Measurements from ENCODE around the gene MDH1B.
A peak's percentile ranks its signal among the peaks of the same experiment; 100 is the strongest.

Gene MDH1B

GRCh38 chr2:206698811-206699210, 66.3 kb downstream of the MDH1B start:
- no peak for DNase-seq
- Histone ChIP-seq H3K9me3 (ENCODE audit: control extremely low read depth in 1 of 5, control insufficient read depth in 4 of 5, insufficient read depth in 2 of 5, low read depth in 1 of 5, low read length in 4 of 5) (no peaks in the 10 kb centered on the region), H3K27me3 (replicated peaks in 2 of 5; ENCODE audit: control insufficient read depth in 4 of 5, insufficient read depth in 5 of 5, low read length in 4 of 5) (no peaks in the 10 kb centered on the region), H3K27ac (ENCODE audit: insufficient read depth in 1 of 2, low read depth in 1 of 2, low read length in 2 of 2, poor library complexity in 1 of 2, severe bottlenecking in 2 of 2) (peak overlapping the region in 1 of 2 experiments; percentile 89), H3K4me3 (ENCODE audit: control insufficient read depth in 1 of 7, extremely low read depth in 1 of 7, insufficient read depth in 4 of 7, low read depth in 2 of 7, low read length in 6 of 7) (peak overlapping the region in 4 of 7 experiments; percentile 73 to 96 (median 90)), H3K36me3 (ENCODE audit: control insufficient read depth in 4 of 4, insufficient read depth in 4 of 4, low read length in 3 of 4) (peaks cover 1 to 24% (median 9%) of the 10 kb centered on the region in 4 experiments), H3K4me1 (ENCODE audit: control extremely low read depth in 1 of 4, control insufficient read depth in 4 of 4, insufficient read depth in 4 of 4, low read length in 3 of 4) (peaks cover 3 to 51% (median 27%) of the 10 kb centered on the region in 4 experiments)
- ChIA-PET POLR2A (interaction anchor here (0.6 to 1.8 kb wide), 3 partner anchors 9 to 1255 kb away, joined by 3 to 5 read pairs (median 3); no protein-coding TSS in a partner anchor), CTCF (interaction anchor here (0.9 to 7.7 kb wide), 9 partner anchors 9 to 101 kb away, joined by 3 to 159 read pairs (median 5); partner anchors contain the start of genes FASTKD2 and MDH1B)
- WGBS (ENCODE audit: insufficient coverage) = no CpG with 5 or more reads among the region's 3 CpGs

DNA sequence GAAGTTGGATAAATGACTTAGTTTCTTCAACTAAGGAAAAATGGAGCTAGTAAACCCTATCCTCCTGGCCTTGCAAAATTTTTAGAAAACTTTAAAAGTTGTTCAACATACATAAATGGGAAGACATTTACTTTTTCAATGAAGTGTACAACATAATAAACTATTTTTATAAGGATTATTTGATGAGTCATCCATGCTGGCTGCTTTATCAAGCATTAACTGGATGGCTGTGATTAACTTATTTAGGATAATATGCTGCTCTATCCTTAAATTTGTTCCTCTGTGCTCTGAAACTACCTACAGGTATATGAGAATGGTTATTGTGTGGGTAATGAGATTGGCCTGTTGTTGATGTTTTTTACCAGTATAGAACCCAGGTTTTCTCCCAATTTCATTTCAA, 68.2 kb downstream of the MDH1B start:
- no peak for DNase-seq
- Histone ChIP-seq H3K9me3 (ENCODE audit: control extremely low read depth in 1 of 5, control insufficient read depth in 4 of 5, insufficient read depth in 2 of 5, low read depth in 1 of 5, low read length in 4 of 5) (no peaks in the 10 kb centered on the region), H3K4me1 (ENCODE audit: control extremely low read depth in 1 of 4, control insufficient read depth in 4 of 4, insufficient read depth in 4 of 4, low read length in 3 of 4) (peaks cover 3 to 51% (median 27%) of the 10 kb centered on the region in 4 experiments), H3K36me3 (ENCODE audit: control insufficient read depth in 4 of 4, insufficient read depth in 4 of 4, low read length in 3 of 4) (peaks cover 2 to 40% (median 21%) of the 10 kb centered on the region in 4 experiments), H3K27ac (ENCODE audit: insufficient read depth in 1 of 2, low read depth in 1 of 2, low read length in 2 of 2, poor library complexity in 1 of 2, severe bottlenecking in 2 of 2) (peak overlapping the region in 1 of 2 experiments; percentile 51), H3K4me3 (ENCODE audit: control insufficient read depth in 1 of 7, extremely low read depth in 1 of 7, insufficient read depth in 4 of 7, low read depth in 2 of 7, low read length in 6 of 7) (peak overlapping the region in 1 of 7 experiments; percentile 17), H3K27me3 (replicated peaks in 2 of 5; ENCODE audit: control insufficient read depth in 4 of 5, insufficient read depth in 5 of 5, low read length in 4 of 5) (no peaks in the 10 kb centered on the region)
- ChIA-PET CTCF (interaction anchor here (0.6 to 7.7 kb wide), 7 partner anchors 16 to 776 kb away, joined by 3 to 159 read pairs (median 3); partner anchors contain the start of genes FASTKD2 and MDH1B), POLR2A (interaction anchor here (0.6 kb wide), 1 partner anchor 801 kb away, joined by 3 read pairs; no protein-coding TSS in a partner anchor)

DNA sequence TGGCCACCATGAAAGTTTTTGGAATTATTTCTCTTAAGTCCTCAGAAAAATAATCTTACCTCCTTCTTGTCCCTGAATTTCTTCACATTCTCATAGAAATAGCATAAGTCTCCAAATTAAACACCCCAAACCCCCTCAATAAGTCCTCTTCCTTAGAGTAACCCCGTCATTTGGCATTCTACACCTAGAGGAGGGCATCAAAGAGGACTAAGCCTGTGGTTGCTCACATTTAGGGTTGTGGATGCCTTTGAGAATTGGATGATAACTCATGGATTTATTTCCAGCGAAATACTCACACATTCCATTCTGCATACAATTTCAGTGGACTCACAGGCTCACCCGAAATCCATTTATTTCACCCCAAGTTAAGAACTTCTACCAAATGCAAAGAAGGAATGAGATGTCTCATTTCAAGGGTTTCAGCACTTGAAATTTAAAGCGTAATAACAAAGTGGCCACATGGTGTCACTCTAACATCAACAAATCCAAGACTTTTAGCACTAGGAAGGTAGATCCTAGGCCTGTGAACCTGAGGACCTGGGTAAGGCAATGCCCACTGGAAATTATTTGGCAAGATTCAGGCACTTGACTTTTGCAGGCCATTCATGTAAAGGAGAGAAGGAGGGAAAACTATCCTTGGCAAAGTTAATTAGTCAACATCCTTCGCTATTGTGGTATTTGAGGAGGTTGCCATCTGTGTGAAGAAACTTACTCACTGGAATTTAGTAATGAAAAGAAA, 71.6 kb downstream of the MDH1B start:
- H3K4me3 ChIP-seq (ENCODE audit: control insufficient read depth in 1 of 7, extremely low read depth in 1 of 7, insufficient read depth in 4 of 7, low read depth in 2 of 7, low read length in 6 of 7) = no peak overlapping the region
- H3K4me1 ChIP-seq (ENCODE audit: control extremely low read depth in 1 of 4, control insufficient read depth in 4 of 4, insufficient read depth in 4 of 4, low read length in 3 of 4) = peaks cover 0 to 29% (median 11%) of the 10 kb centered on the region in 4 experiments
- H3K27ac ChIP-seq (ENCODE audit: insufficient read depth in 1 of 2, low read depth in 1 of 2, low read length in 2 of 2, poor library complexity in 1 of 2, severe bottlenecking in 2 of 2) = no peak overlapping the region
- no peaks in the 10 kb centered on the region for H3K9me3 ChIP-seq (ENCODE audit: control extremely low read depth in 1 of 5, control insufficient read depth in 4 of 5, insufficient read depth in 2 of 5, low read depth in 1 of 5, low read length in 4 of 5)
- ChIA-PET CTCF (interaction anchor here (1.3 to 7.7 kb wide), 5 partner anchors 11 to 108 kb away, joined by 4 to 159 read pairs (median 9); no protein-coding TSS in a partner anchor), POLR2A (no interaction called here)
- DNase-seq = peak; percentile 81 to 89 (median 82)
- 61% methylated on average over 3 of the region's 5 CpGs for WGBS (ENCODE audit: insufficient coverage)
- H3K27me3 ChIP-seq (replicated peaks in 2 of 5; ENCODE audit: control insufficient read depth in 4 of 5, insufficient read depth in 5 of 5, low read length in 4 of 5) = no peaks in the 10 kb centered on the region
- H3K36me3 ChIP-seq (ENCODE audit: control insufficient read depth in 4 of 4, insufficient read depth in 4 of 4, low read length in 3 of 4) = peaks cover 10 to 67% (median 35%) of the 10 kb centered on the region in 4 experiments

DNA sequence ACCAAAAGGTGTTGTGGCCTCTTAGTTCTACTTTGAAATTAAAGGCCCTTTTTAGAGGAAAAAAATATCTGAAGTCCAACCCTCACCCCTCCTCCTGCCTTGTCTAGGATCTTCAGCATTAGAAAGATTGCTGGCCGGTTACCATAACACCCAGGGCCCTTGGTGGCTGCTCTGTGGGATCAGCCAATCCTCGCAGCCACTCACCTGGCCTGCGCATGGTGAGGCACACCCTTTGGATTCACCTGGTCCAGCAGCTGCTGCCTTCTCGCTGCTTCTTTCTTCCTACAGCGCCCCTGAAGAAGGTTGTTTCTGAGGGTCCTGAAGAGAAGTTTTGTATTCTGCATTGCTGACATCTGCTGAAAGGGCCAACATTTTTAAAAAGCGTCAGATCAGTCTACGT, 72.2 kb downstream of the MDH1B start:
- POLR2A ChIA-PET = no interaction called here
- WGBS (ENCODE audit: insufficient coverage) = 96% methylated on average over 7 of the region's 7 CpGs

GRCh38 chr2:206688990-206689389, 76.1 kb downstream of the MDH1B start:
- ChIA-PET CTCF (interaction anchor here (0.7 to 1.7 kb wide), 6 partner anchors 10 to 112 kb away, joined by 3 to 4 read pairs (median 4); no protein-coding TSS in a partner anchor), POLR2A (no interaction called here)
- DNase-seq = peak in 2 of 3 donors; percentile 53 to 62
- Histone ChIP-seq H3K4me3 (ENCODE audit: control insufficient read depth in 1 of 7, extremely low read depth in 1 of 7, insufficient read depth in 4 of 7, low read depth in 2 of 7, low read length in 6 of 7) (no peak overlapping the region), H3K36me3 (ENCODE audit: control insufficient read depth in 4 of 4, insufficient read depth in 4 of 4, low read length in 3 of 4) (peaks cover 16 to 79% (median 38%) of the 10 kb centered on the region in 4 experiments), H3K27me3 (replicated peaks in 2 of 5; ENCODE audit: control insufficient read depth in 4 of 5, insufficient read depth in 5 of 5, low read length in 4 of 5) (no peaks in the 10 kb centered on the region), H3K27ac (ENCODE audit: insufficient read depth in 1 of 2, low read depth in 1 of 2, low read length in 2 of 2, poor library complexity in 1 of 2, severe bottlenecking in 2 of 2) (no peak overlapping the region), H3K9me3 (ENCODE audit: control extremely low read depth in 1 of 5, control insufficient read depth in 4 of 5, insufficient read depth in 2 of 5, low read depth in 1 of 5, low read length in 4 of 5) (peaks cover 0 to 1% (median 0%) of the 10 kb centered on the region in 5 experiments), H3K4me1 (ENCODE audit: control extremely low read depth in 1 of 4, control insufficient read depth in 4 of 4, insufficient read depth in 4 of 4, low read length in 3 of 4) (no peaks in the 10 kb centered on the region)
- WGBS (ENCODE audit: insufficient coverage) = no CpG with 5 or more reads among the region's 1 CpG

More for the DNA sequence above, 72.2 kb downstream of the MDH1B start:
- H3K4me3 ChIP-seq (ENCODE audit: control insufficient read depth in 1 of 7, extremely low read depth in 1 of 7, insufficient read depth in 4 of 7, low read depth in 2 of 7, low read length in 6 of 7) = no peak overlapping the region
- H3K27me3 ChIP-seq (replicated peaks in 2 of 5; ENCODE audit: control insufficient read depth in 4 of 5, insufficient read depth in 5 of 5, low read length in 4 of 5) = no peaks in the 10 kb centered on the region
- H3K9me3 ChIP-seq (ENCODE audit: control extremely low read depth in 1 of 5, control insufficient read depth in 4 of 5, insufficient read depth in 2 of 5, low read depth in 1 of 5, low read length in 4 of 5) = no peaks in the 10 kb centered on the region
- H3K27ac ChIP-seq (ENCODE audit: insufficient read depth in 1 of 2, low read depth in 1 of 2, low read length in 2 of 2, poor library complexity in 1 of 2, severe bottlenecking in 2 of 2) = no peak overlapping the region
- peaks cover 10 to 73% (median 33%) of the 10 kb centered on the region in 4 experiments for H3K36me3 ChIP-seq (ENCODE audit: control insufficient read depth in 4 of 4, insufficient read depth in 4 of 4, low read length in 3 of 4)
- CTCF ChIA-PET = no interaction called here
- H3K4me1 ChIP-seq (ENCODE audit: control extremely low read depth in 1 of 4, control insufficient read depth in 4 of 4, insufficient read depth in 4 of 4, low read length in 3 of 4) = peaks cover 0 to 23% (median 6%) of the 10 kb centered on the region in 4 experiments
- no peak for DNase-seq

GRCh38 chr2:206688453-206688852, 76.7 kb downstream of the MDH1B start:
- POLR2A ChIA-PET = no interaction called here
- no peaks in the 10 kb centered on the region for H3K27me3 ChIP-seq (replicated peaks in 2 of 5; ENCODE audit: control insufficient read depth in 4 of 5, insufficient read depth in 5 of 5, low read length in 4 of 5)
- 100% methylated on average over 2 of the region's 2 CpGs for WGBS (ENCODE audit: insufficient coverage)
- H3K27ac ChIP-seq (ENCODE audit: insufficient read depth in 1 of 2, low read depth in 1 of 2, low read length in 2 of 2, poor library complexity in 1 of 2, severe bottlenecking in 2 of 2) = no peak overlapping the region
- no peak for DNase-seq
- no peak overlapping the region for H3K4me3 ChIP-seq (ENCODE audit: control insufficient read depth in 1 of 7, extremely low read depth in 1 of 7, insufficient read depth in 4 of 7, low read depth in 2 of 7, low read length in 6 of 7)
- CTCF ChIA-PET = interaction anchor here (0.7 to 1.7 kb wide), 3 partner anchors 13 to 103 kb away, joined by 3 to 4 read pairs (median 3); no protein-coding TSS in a partner anchor
- H3K9me3 ChIP-seq (ENCODE audit: control extremely low read depth in 1 of 5, control insufficient read depth in 4 of 5, insufficient read depth in 2 of 5, low read depth in 1 of 5, low read length in 4 of 5) = peaks cover 0 to 1% (median 0%) of the 10 kb centered on the region in 5 experiments
- H3K36me3 ChIP-seq (ENCODE audit: control insufficient read depth in 4 of 4, insufficient read depth in 4 of 4, low read length in 3 of 4) = peaks cover 16 to 82% (median 37%) of the 10 kb centered on the region in 4 experiments
- H3K4me1 ChIP-seq (ENCODE audit: control extremely low read depth in 1 of 4, control insufficient read depth in 4 of 4, insufficient read depth in 4 of 4, low read length in 3 of 4) = no peaks in the 10 kb centered on the region
